HG03097 (cell line): Measurements from ENCODE around the gene LCN10.
"Not testable (repeated sequence)": the region's sequence is repeated elsewhere in the genome, so short reads cannot be mapped to it uniquely, and the experiment has no call there.

ENCODE experiments used
- ATAC-seq: cut with Tn5 transposase; IDR thresholded peaks from one replicate; pipeline ENCODE4 v1.9.1; 2021; ENCODE audit not compliant: unreplicated experiment, low FRiP score

LCN10 gene

GRCh38 chr9:136722093-136722968 is 20.4 kb downstream of the LCN10 start:
- ATAC-seq: no peak

- no peak for ATAC-seq
Measured at GRCh38 chr9:136721339-136722092, 21.2 kb downstream of the LCN10 start.

DNA sequence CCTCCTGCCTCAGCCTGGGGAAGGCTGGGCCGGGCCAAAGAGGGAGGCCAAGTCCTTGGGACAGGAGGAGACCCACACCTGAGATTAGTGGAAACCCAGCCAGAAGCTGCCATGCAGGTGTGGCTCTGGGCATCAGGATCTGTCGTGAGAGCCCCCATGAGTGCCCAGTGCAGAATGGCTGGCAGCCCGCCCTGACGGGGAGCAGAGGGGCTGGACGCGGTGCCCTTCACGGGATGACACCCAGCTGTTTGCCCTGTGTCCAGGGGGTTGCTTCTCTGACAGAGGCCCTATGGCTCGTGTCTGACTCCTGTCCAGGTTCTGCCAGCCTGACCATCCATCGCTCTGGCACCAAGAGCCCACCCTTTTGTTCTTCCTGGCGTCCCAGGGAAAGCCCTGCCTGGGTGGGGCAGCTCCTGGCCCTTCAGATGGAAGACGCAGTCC is 21.8 kb downstream of the LCN10 start:
- ATAC-seq: no peak

DNA sequence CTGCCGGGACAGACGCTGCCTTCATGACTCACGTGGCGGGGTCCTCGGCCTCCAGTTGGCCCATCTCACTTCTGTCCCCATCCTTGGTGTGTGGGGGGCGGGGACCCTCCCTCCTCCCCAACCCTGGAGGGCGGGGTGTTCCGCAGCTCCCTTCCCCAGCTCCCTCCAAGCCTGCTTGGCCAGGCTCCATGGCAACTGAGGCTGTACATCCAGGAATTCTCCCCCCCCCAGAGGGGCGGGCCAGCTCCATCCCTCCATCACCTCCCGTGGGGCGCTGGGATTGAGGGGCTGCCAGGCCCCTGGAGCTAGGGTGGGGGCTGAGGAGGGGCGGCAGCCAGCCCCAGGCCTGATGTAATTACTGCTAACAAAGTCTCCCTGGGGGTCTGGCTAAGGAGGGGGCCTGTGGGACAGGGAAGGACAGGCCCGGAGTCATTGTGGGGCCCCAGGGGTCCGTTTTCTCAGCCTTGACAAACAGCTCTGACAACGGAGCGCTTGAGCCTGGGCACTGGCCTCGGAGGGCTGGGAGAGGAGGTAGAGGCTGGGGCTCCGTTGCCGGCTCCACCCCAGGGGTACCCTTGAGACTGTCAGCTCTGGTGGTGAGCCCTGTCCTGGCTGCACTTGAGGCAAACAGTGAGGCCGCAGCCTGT is 22.4 kb downstream of the LCN10 start:
- ATAC-seq: no peak

DNA sequence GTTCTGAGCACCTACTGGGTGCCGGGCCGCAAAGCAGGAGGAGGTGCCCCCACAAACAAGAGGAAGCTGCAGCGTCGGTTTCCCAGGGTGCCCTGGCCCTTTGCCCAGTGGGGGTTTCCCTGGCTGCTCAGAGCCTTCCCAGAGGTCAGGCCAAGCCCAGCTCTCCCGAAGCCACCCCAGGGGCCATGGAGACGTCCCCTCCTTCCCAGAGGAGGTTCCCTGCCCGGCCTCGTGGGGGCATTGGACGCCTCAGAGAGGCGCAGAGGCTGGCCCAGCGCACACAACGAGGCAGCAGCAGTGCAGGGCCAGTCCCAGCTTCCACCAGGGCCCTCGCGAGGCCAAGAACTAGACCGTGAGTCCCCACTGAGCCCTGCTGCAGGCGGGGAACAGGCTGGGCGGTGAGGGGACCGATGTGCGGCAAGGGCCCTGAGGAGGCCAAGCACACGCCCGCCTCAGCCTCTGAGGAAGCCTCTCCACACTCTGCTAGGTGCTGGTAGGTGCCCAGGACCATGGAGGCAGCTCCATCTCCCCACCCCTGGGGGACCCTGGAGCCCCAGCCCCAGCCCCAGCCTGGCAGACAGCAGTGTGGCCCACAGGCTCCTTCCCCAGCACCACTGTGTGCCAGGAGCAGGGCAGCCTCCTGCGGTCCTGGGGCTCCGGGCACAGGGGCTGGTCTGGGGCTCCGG is 23.4 kb downstream of the LCN10 start:
- ATAC-seq: no peak

- ATAC-seq: no peak
Measured at GRCh38 chr9:136718345-136719194, 24.2 kb downstream of the LCN10 start.

DNA sequence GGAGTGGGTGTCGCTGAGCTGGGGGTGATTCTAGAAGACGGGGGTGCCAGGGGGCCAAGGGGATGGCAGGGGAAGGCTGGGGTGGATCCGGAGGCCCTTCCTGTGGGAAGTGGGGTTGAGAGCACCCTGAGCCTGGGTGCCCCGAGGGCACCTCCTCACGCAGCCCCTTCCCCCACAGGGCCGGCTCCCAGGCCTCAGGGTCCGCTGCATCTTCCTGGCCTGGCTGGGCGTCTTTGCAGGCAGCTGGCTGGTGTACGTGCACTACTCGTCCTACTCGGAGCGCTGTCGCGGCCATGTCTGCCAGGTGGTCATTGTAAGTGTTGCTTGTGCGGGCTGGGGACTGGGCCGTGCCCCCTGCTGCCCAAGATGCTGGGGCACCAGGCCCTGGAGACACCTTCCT is 25.3 kb downstream of the LCN10 start:
- no peak for ATAC-seq

DNA sequence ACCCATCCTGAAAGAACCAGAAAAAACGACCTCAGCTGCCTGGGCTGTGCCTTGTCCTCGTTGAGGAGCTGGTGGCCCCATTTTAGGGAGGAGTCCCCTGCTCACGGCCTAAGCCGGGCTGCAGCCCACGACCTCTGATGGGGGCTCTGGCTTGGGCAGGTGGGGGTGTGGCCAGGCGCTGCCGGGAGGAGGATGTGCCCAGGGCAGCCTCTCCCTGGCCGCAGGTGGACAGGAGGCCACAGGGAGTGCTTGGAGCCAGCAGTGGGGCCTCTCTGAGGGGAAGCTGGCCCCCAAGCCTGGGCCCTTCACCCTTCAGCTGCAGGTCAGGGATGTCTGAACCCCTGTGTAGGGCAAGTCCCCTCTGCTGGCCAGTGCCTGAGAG is 27.9 kb downstream of the LCN10 start:
- ATAC-seq: no peak

DNA sequence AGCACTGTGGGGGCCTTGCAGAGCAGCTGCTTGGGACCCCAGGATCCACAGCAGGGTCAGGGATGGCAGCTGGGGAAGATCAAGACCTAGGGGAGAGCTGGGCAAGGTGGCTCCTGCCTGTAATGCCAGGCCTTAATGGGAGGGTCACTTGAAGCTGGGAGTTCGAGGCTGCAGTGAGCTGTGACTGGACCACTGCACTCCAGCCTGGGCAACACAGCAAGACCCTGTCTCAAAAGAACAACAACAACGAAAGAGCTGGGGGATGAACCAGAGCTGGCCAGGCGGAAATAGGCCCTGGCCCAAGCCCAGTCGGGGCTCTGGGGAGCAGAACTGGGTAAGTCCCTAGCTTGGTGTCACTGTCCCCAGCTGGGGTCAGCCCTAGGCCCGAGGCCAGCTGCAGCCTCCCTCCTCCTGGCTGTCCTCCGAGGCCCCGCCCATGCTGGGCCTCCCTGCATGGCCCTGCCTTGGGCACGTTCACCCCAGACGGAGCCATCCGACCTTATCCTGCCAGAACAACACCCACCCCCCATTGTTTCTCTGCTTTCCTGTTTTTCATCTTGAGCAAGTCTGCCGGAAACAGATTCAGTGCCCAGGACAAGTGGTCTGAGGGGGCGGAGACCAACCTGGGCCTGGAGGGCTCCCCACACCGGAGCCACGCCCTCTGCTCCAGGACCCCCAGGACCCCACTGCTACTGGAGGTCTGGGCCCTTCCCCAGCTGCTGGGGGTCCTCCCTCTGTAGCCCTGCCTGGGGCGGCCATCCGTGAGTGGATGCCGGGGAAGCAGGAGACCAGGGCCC is 28.4 kb downstream of the LCN10 start:
- ATAC-seq: no peak

DNA sequence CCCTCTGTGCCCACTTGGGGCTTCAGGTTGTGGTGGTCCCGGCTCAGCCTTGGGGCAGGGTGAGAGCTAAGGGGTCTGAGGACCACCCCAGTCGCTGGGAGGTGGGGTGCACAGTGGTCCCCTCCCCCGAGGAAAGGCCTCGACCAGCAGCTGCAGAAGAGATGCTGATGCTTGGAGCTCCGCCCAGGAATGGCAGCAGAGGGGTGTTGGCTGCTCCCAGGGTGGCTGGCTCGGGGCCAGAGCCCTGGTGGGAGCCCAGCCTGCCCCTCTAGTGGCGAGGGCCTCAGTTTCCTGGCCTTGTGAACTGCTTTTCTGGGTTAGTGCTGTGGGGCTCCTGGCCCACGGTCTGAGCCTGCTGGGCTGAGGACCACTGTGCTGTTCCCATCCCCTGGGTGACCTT is 29.2 kb downstream of the LCN10 start:
- no peak for ATAC-seq

GRCh38 chr9:136712690-136713544 is 29.8 kb downstream of the LCN10 start:
- no peak for ATAC-seq

DNA sequence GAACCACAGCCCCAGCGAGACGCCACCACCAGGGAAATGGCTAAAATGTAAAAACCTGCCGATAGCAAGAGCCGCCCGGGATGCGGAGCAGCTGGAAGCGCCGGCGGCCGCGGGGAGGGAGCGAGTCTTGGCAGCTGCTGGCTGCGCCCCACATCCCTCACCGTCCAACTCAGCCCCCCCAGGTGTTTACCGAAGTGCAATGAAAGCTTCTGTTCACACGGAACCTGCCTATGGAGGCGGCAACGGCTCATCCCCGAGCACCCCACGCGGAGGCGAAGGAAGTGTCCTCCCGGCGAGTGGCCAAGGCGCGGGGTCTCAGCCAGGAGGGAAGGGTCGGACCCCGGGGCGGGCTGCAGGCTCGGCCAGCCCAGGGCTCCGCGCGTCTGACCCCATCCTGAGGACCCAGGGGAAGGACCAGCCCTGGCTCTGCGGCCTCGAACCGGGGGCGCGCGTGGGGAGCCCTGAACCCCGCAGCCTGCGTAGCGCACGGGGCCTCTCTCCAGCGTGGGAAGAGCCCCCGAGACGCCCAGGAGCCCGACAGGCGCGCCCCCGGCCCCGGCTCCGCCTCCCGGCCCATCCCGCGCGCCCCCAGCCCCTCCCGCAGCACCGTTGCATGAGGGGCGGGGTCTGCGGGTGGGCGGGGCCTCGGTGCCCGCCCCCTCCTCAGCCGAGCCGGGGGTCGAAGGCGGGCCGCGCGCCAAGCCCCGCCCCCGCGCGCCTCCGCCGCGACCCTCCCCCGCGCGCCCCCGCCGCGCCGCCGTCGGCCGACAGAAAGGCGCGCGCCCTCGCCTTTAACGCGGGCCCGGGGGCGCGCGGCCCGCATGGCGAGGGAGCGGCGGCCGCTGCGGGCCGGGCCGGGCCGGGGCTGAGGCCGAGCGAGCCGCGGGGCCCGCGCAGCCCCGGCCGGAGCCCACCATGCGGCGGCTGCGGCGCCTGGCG is 30.7 kb downstream of the LCN10 start, which contains the start of gene DIPK1B:
Gene DIPK1B (plus strand): TSS at position 822 of the 939 bp plus-strand sequence. CDS start 94 bp downstream, at position 916.
- no peak for ATAC-seq

DNA sequence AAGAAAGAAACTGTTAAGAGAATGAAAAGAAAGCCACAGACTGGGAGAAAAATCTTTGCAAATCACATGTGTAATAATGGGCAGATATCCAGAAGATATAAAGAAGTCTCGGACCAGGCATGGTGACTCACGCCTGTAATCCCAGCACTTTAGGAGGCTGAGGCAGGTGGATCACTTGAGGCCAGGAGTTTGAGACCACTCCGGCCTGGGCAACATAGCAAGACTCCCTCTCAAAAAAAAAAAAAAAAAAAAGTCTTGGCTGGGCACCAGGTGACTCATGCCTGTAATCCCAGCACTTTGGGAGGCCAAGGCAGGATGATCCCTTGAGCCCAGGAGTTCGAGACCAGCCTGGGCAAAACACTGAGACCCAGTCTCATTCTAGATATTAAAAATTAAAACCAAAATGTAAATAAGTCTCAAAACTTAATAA is 31.5 kb downstream of the LCN10 start:
- ATAC-seq: not testable (repeated sequence)

- ATAC-seq: no peak
Measured at GRCh38 chr9:136710543-136710942, 32.2 kb downstream of the LCN10 start.

DNA sequence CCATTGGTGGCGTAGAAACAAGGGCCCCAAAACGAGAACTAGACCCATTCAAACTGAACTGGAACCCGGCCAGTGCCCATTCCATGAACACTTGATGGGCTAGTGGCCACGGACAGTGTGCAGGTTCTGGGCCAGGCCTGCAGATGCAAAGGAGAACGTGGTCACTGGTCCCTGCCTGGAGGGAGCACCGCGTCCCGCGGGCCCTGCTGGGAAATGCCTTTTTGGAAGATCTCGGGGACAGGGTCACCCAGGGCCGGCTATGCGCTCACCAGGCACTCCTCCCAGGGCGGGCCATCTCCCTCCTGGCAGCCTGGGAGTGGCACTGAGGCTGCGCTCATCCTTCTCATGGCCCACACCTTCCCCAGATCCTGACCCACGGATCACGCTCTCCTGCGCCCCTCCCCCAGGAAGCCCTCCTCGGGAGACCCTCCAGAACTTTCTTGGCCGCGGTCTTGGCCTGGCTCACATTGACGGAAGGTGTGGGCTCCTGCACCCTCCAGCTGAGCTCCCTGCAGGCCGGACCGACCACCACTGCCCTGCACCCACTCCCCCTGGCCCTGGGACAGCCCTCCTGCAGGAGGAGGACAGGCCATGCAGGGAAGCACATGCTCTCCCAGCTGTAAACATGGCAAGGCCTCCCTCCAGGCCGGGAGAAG is 33.2 kb downstream of the LCN10 start:
- ATAC-seq: no peak

GRCh38 chr9:136707849-136708517 is 34.8 kb downstream of the LCN10 start:
- ATAC-seq: no peak
